T-helper 17 cell (primary cell): ENCODE measurements around the gene LRRC15. TPM values are rescaled to one million over a fixed set of nuclear protein-coding genes. Genes with fewer than 3 reads are reported as not detected.
A peak's percentile ranks its signal among the peaks of the same experiment; 100 is the strongest.

Source experiments
- ATAC-seq: fragments of 150-1000 bp; cut with Tn5 transposase; 2 replicates; pipeline ENCODE4 v1.10.0; 2021; ENCODE audit warnings: mild to moderate bottlenecking, moderate library complexity
- DNase-seq, 3 donors: peaks; one replicate each; pipeline versions ENCODE4 v3.0.0 to v3.0.0-alpha.2; 2020 to 2021
- H3K9me3 ChIP-seq: one replicate; pipeline ENCODE4 v1.7.0; 2013; ENCODE audit warnings: low read length, mild to moderate bottlenecking; ENCODE audit not compliant: control insufficient read depth, poor library complexity, severe bottlenecking
- H3K27ac Mint-ChIP-seq: one replicate; pipeline ENCODE4 v1.8.0; 2022; ENCODE audit warnings: mild to moderate bottlenecking, moderate library complexity, mixed read lengths
- H3K27me3 Mint-ChIP-seq: one replicate; pipeline ENCODE4 v1.8.0; 2022; ENCODE audit warnings: mixed read lengths
- H3K36me3 Mint-ChIP-seq: one replicate; pipeline ENCODE4 v1.8.0; 2022; ENCODE audit warnings: low read depth, mixed read lengths
- H3K4me1 Mint-ChIP-seq: one replicate; pipeline ENCODE4 v1.8.0; 2022; ENCODE audit warnings: mild to moderate bottlenecking, mixed read lengths
- H3K4me3 Mint-ChIP-seq: one replicate; pipeline ENCODE4 v1.8.0; 2022; ENCODE audit warnings: mild to moderate bottlenecking, moderate library complexity, mixed read lengths
- total RNA-seq, 4 donors: library from RNA in 2 of 4; stranded (reverse) in 2 of 4; gene quantifications; one replicate each; pipeline ENCODE4 v1.2.3 and lab custom pipeline; 2022 to 2026

The LRRC15 gene
- total RNA-seq, 2 donors from 2014 or later = not detected

DNA sequence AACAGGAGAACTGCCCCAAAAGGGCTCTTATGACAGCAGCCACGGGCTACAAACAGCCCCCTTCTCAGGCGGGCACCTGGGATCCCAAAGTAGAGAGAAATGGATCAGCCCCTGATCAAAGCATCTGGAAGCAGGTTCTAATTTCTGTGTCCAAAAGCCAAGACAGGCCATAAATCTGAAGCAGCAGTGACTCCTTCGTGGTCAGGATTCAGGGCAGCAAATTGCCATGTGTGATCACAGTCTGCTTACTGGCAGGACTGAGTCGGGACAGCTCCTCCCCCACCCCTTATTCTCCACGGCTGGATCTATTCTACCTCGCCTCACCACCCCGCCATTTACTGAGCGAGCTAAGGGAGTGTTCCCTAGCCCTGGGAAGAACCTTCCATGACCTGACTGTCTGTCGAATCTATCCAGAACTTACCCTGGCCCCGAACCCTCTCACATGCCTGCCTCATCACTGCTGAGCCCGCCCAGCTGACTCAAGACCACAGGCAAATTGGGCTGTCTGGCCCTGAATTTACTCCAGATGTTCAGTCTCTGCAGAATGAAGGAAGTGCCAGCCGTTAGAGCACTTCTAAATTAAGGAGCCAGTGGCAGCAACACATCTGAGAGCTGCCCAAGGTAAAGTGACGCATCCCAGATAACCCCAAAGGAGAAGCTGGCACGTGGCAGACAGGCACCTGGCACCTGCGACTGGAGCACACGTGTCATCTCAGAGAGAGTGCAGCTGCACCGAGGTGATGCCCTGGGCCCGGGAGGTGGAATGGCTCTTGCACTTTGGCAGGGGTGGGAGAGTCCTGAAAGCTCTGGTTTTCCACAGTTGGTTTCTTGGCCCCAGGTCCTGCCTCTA is 1.3 kb downstream of the LRRC15 start:
- Mint-ChIP-seq H3K4me1 (peaks cover 6% of the 10 kb centered on the region), H3K36me3 (peaks cover 5% of the 10 kb centered on the region), H3K4me3 (no peak overlapping the region), H3K27ac (no peak overlapping the region), H3K27me3 (peaks cover 60% of the 10 kb centered on the region)
- no peaks in the 10 kb centered on the region for H3K9me3 ChIP-seq
- DNase-seq (no peak), ATAC-seq (no peak)

DNA sequence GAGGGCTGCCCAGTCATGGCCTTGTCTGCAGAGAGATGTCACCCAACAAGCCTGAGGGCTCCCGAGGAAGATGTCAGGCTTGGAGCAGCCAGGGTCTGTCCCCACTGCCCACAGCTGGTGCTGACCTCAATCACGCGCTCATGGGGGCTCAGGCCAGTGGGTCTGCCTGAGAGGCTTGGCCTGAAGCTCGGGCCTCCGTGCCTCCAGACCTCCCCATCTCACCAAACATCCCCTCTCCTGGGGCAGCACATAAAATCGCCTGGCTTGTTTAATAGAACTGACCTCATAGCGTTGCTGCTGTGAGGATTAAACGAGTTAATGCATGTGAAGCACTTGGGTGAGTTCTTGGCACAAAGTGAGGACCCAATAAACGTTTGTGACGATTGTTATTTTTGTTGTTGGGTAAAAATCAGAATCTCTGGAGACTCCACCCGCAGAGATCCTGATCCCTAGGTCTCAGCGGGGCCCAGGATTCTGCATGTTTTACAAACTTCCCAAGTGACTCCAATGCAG is 3.5 kb downstream of the LRRC15 start:
- no peaks in the 10 kb centered on the region for H3K9me3 ChIP-seq
- no peak for DNase-seq
- H3K27me3 Mint-ChIP-seq = peaks cover 57% of the 10 kb centered on the region
- H3K27ac Mint-ChIP-seq = no peak overlapping the region
- peaks cover 7% of the 10 kb centered on the region for H3K4me1 Mint-ChIP-seq
- no peak for ATAC-seq
- H3K36me3 Mint-ChIP-seq = peaks cover 4% of the 10 kb centered on the region
- no peak overlapping the region for H3K4me3 Mint-ChIP-seq

DNA sequence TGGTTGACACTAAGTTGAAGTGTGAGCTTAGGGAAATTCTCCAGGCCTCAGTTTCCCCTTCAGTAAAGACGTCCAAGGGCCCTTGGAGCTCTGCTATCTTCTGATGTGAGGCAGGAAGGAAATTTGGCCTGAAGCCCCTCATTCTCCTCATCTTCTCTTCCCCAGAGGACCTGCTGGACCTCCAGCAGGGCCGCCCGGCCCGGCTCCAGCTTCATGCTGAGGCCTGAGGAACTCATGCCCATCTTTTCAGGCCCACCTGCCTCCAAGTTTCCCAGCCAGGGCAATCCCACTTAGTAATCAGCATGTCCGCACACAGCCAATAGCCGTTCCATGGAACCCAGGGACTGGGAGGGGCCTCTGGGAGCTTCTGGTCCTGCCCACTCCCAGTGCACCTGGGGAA is 4.0 kb downstream of the LRRC15 start:
- Mint-ChIP-seq H3K27ac (no peak overlapping the region), H3K4me3 (no peak overlapping the region), H3K36me3 (peaks cover 4% of the 10 kb centered on the region), H3K4me1 (peaks cover 7% of the 10 kb centered on the region), H3K27me3 (peaks cover 52% of the 10 kb centered on the region)
- DNase-seq (no peak), ATAC-seq (no peak)
- no peaks in the 10 kb centered on the region for H3K9me3 ChIP-seq

DNA sequence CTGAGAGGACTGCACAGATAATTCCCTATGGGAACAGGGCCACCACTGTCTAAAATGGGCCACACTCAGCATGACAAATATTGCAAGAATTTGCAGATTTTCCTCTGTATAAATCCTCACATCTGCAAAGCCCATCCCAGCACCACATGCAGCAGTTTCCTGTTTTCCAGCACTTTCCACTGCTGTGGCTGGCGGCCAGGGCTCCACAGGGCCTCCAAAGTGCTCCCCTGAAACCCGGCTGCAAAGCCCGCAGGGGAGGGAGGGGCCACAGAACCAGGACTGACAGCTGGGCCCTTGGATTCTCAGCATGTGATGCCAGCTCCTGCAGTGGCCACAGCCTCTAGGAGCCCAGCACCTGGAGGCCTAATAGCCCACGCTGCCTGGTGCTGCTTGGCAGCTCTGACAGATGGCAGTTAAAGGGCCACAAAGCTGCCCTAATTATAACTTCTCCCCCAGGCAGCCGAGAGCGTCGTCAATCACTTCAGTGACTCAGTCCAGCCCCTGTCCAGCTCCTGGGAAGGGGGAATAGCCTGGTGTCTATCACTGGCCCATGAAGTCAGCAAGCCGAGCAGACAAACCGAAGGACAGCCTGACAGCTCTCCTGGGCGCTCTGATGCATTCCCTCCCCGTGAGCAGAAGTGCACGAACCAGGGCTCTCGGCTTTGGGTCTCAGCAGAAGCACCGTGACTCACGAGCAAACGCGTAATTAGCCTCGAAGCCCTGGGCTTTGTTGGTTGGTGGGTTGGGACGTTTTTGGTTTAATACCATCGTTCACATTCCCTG is 4.7 kb downstream of the LRRC15 start:
- Mint-ChIP-seq H3K27ac (no peak overlapping the region), H3K4me1 (peaks cover 3% of the 10 kb centered on the region), H3K4me3 (no peak overlapping the region), H3K36me3 (peaks cover 4% of the 10 kb centered on the region), H3K27me3 (peaks cover 51% of the 10 kb centered on the region)
- DNase-seq (no peak), ATAC-seq (no peak)
- no peaks in the 10 kb centered on the region for H3K9me3 ChIP-seq

DNA sequence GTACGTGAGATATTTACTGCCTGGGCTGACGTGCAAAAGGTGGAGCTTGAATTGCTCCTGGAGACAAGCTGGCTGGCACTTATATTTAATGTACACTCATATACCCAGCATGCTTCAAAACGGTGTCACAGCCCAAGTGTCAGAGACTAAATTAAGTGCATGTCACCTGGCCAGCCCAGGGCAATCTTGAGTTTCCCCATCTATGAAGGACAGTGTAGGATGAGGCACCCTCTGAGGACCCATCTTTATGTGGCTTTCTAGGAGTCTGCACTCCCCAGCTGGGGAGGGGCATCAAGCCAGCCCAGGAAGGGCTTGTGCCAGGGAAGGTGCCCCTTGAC is 5.3 kb downstream of the LRRC15 start:
- no peak overlapping the region for H3K27ac Mint-ChIP-seq
- peaks cover 4% of the 10 kb centered on the region for H3K36me3 Mint-ChIP-seq
- H3K4me3 Mint-ChIP-seq = no peak overlapping the region
- H3K9me3 ChIP-seq = no peaks in the 10 kb centered on the region
- no peak for ATAC-seq
- peaks cover 2% of the 10 kb centered on the region for H3K4me1 Mint-ChIP-seq
- no peak for DNase-seq
- H3K27me3 Mint-ChIP-seq = peaks cover 51% of the 10 kb centered on the region

DNA sequence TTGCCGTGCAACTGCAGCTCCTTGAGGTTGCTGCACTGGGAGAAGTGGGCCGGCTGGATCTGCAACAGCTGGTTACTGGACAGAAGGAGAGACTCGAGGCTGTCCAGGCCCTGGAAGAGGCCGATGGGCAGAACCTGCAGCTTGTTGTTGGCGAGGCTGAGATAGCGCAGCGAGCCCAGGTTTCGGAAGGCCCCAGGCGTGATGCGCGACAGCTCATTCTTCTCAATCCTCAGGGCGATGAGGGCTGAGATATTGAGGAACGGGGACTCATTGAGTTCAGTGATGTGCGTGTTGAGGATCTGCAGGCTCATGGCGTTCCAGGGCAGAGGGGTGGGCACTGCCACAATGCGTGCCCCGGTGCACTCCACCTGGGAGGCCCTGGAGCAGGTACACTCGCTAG is 9.0 kb downstream of the LRRC15 start:
- Mint-ChIP-seq H3K27me3 (peaks cover 47% of the 10 kb centered on the region), H3K4me3 (no peak overlapping the region)

DNA sequence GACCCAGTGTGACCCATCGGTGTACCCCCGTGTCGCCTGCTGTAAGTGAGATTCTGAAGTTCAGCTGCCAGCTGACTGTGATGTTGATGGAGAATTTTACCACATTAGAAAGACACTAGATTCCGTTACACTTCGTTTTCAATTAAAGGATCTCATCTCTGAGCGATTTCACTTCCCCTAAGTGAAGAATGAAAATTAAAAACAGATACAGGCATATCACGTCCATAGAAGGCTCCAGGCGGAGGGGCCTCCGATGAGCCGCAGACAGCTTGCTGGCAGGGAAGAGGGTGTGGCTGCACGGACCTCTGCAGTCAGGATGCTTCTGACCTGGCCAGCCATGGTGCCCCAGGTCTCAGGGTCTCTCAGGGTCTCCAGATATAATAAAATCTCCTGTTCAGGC is 11.9 kb downstream of the LRRC15 start:
- ATAC-seq = no peak
- Mint-ChIP-seq H3K27ac (no peak overlapping the region), H3K4me3 (no peak overlapping the region), H3K27me3 (peaks cover 45% of the 10 kb centered on the region), H3K36me3 (peaks cover 2% of the 10 kb centered on the region), H3K4me1 (peaks cover 4% of the 10 kb centered on the region)
- no peaks in the 10 kb centered on the region for H3K9me3 ChIP-seq
- DNase-seq = no peak

More for the DNA sequence above, 9.0 kb downstream of the LRRC15 start:
- ATAC-seq (no peak), DNase-seq (no peak)
- H3K9me3 ChIP-seq = no peaks in the 10 kb centered on the region
- Mint-ChIP-seq H3K27ac (no peak overlapping the region), H3K36me3 (peaks cover 2% of the 10 kb centered on the region), H3K4me1 (peaks cover 4% of the 10 kb centered on the region)

DNA sequence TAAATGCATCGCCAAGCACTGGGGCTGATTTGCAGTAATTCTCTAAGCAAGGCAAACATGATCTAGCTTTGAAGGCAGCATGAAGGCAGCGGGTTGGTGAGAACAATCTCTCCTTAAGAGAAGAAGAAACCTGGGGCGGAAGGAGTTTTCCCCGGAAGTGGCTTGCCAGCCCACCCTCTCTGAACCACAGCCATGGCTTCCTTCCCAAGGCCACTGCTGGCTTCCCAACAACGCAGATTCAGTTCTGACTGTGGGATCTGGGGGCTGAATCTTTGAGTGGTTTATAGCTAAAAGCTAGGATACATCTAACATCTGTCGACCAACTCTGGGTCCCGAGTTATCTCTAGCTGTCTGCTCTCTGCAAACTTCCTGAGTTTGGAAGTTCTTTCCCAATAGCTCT is 14.2 kb downstream of the LRRC15 start:
- ATAC-seq = no peak
- H3K27me3 Mint-ChIP-seq = peaks cover 32% of the 10 kb centered on the region
- H3K4me1 Mint-ChIP-seq = peaks cover 2% of the 10 kb centered on the region
- no peak for DNase-seq
- no peak overlapping the region for H3K4me3 Mint-ChIP-seq
- H3K36me3 Mint-ChIP-seq = no peaks in the 10 kb centered on the region
- no peak overlapping the region for H3K27ac Mint-ChIP-seq
- H3K9me3 ChIP-seq = no peaks in the 10 kb centered on the region

DNA sequence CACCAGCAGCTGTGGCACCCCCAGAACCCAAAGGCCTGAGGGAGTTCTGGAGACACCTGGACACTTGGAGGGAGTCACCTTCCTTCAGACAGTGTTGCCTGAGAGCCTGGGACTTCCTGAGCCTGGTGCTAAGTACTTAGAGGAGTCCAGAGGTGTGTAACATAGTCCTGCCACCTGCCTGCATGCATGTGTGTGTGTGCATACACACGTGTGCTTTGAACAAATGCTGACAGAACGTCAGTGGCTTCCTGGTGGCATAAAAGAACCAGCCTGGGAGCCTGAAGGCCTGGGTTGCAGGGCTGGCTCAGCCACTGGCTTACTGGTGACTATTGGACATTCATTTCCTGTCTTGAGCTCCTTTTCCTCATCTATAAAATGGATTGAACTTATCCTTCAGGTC is 15.2 kb downstream of the LRRC15 start:
- H3K9me3 ChIP-seq = no peaks in the 10 kb centered on the region
- peaks cover 22% of the 10 kb centered on the region for H3K27me3 Mint-ChIP-seq
- H3K4me1 Mint-ChIP-seq = peaks cover 2% of the 10 kb centered on the region
- no peak overlapping the region for H3K4me3 Mint-ChIP-seq
- H3K36me3 Mint-ChIP-seq = no peaks in the 10 kb centered on the region
- DNase-seq (no peak), ATAC-seq (no peak)
- H3K27ac Mint-ChIP-seq = no peak overlapping the region

DNA sequence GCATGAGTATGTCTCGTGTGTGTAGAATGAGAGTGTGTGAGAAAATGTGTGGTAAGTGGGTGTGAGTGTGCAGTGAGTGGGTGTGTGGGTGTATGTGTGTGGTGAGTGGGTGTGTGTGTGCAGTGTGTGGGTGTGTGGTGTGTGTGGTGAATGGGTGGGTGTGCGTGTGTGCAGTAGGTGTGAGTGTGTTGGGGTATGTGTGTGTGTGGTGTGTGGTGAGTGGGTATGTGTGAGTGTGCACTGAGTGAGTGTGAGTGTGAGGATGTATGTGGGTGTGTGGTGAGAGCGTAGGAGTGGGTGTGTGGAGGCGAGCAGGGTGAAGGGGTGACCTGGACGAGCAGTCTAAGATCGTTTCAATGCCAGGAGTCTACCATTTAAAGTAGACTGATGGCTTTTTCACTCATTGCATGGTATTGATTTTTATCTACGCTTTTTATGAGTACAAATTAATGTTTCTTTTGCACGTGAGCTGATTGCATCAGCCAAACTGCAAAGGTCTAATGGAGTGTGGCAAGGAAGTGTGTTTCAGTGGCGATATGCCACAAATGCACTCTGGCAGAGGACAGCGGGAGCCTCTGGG is 16.8 kb downstream of the LRRC15 start:
- ATAC-seq = no peak
- Mint-ChIP-seq H3K36me3 (no peaks in the 10 kb centered on the region), H3K4me1 (no peaks in the 10 kb centered on the region), H3K4me3 (peak overlapping the region; percentile 19), H3K27ac (no peak overlapping the region), H3K27me3 (peaks cover 8% of the 10 kb centered on the region)
- DNase-seq = no peak
- no peaks in the 10 kb centered on the region for H3K9me3 ChIP-seq

DNA sequence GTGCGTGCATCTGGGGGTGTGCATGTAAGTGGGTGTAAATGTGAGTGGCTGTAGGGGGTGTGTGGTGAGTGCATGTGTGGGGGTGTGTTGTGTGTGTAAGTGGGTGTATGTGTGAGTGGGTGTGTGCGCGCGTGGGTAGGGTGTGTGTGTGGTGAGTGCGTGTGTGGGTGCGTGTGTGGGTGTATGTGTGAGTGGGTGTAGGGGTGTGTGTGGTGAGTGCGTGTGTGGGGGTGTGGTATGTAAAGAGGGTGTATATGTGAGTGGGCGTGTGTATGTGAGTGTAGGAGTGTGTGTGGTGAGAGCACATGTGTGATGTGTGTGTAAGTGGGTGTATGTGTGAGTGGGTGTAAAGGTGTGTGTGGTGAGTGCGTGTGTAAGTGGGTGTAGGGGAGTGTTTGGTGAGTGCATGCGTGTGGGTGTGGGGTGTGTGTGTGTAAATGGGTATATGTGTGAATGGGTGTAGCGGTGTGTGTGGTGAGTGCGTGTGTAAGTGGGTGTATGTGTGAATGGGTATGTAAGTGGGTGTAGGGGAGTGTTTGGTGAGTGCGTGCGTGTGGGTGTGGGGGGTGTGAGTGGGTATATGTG is 17.5 kb downstream of the LRRC15 start:
- Mint-ChIP-seq H3K4me1 (no peaks in the 10 kb centered on the region), H3K36me3 (no peaks in the 10 kb centered on the region), H3K27ac (no peak overlapping the region), H3K27me3 (peaks cover 4% of the 10 kb centered on the region), H3K4me3 (no peak overlapping the region)
- ATAC-seq (no peak), DNase-seq (no peak)
- no peaks in the 10 kb centered on the region for H3K9me3 ChIP-seq

DNA sequence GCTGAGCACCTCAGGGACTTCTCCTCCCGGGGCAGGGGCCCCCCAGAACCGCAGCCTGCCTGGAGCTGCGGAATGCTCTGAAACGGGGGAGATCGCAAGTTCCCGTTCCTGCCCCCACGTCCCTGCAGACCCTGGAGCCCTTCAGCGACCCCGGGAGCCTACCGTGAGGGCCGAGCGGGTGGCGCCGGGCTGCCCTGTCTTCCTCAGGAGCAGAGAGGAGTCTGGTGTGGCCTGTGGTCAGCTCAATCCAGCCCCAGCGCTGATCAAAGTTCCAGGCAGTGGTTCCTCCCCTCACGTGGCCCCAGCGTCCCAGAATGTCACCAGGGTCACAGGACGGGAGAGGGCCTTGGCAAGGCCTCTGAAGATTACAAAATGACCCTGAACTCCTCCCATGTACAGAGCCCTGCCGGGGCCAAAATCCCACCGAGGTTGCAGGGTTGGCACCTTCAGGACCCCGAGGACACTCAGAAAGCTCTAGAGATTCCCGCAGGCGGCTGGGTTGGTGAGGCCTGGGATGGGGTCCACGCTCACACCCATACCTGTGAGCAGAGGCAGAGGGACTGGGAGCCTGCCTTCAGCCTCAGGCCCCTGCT is 18.4 kb downstream of the LRRC15 start, which contains the start of gene CPN2:
CPN2 (minus strand) TSS at position 249 of the 593 bp plus-strand sequence. CDS start 8,626 bp downstream, outside the sequence.
- ATAC-seq (no peak), DNase-seq (no peak)
- Mint-ChIP-seq H3K27me3 (no peaks in the 10 kb centered on the region), H3K27ac (no peak within 1 kb of the TSS), H3K36me3 (no peaks in the 10 kb centered on the region), H3K4me1 (no peaks in the 10 kb centered on the region), H3K4me3 (no peak within 1 kb of the TSS)
- no peaks in the 10 kb centered on the region for H3K9me3 ChIP-seq

DNA sequence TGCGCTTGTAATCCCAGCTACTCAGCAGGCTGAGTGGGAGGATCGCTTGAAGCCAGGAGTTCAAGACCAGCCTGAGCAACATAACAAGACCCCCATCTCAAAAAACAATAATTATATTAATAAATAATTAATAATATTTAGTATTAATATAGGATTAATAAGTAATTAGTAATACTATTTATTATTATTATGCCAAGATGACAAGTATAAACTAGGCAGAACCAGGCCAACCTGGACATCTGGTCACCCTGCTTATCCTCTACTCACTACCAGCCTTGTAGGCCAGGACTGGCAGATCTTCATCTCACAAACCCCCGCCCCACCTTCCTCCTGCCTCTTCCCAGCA is 18.8 kb downstream of the LRRC15 start:
- no peak for DNase-seq
- Mint-ChIP-seq H3K4me1 (no peaks in the 10 kb centered on the region), H3K36me3 (no peaks in the 10 kb centered on the region), H3K27me3 (no peaks in the 10 kb centered on the region), H3K27ac (no peak overlapping the region), H3K4me3 (no peak overlapping the region)
- no peaks in the 10 kb centered on the region for H3K9me3 ChIP-seq
- ATAC-seq = no peak
